ENCODE results near the gene PSMD4.

PSMD4 gene

DNA sequence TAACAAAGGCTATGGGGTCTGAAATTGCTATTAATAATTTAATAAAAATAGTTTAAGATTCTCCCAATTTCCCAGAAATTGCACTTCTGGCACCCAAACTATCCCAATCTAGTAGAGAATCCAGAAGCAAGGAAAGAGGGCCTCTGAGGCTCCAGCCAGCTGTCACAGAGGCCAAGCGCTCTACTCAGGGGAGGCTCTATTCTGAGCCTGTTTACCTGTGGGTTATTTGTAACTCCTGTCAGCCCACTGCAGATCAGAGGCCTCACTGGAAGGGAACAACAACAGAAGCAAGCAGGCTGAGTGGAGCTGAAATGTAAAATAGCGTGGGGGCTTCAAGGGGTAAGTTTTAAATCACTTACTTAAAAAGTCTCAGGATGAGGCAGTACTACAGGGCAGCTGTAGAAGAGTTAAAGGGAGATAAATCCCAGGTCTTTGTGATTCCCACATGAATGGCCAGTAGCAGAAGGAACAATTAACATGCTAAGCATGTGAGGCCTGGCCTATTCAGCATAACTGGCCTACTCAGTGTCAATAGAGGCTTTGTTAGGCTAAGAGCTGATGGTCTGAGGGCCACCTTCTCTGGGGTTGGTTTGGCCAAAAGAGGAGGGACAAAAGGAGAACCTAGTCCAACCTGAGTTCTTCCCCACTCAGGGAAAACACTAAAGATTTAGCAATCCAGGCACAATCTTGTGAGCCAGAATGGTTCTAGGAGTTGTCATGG, 40.4 kb downstream of the PSMD4 start:
- no peak for DNase-seq (ENCODE audit: low spot score)

- DNase-seq (ENCODE audit: low spot score) = no peak
Observed at GRCh38 chr1:151309811-151310323, 55.3 kb downstream of the PSMD4 start.

GRCh38 chr1:151311011-151311410, 56.5 kb downstream of the PSMD4 start:
- DNase-seq (ENCODE audit: low spot score) = no peak

- DNase-seq (ENCODE audit: low spot score) = peak; percentile 95
Observed at GRCh38 chr1:151311589-151312331, 57.2 kb downstream of the PSMD4 start.

GRCh38 chr1:151312411-151312810, 57.9 kb downstream of the PSMD4 start:
- no peak for DNase-seq (ENCODE audit: low spot score)

GRCh38 chr1:151312826-151313225, 58.3 kb downstream of the PSMD4 start:
- no peak for DNase-seq (ENCODE audit: low spot score)

DNA sequence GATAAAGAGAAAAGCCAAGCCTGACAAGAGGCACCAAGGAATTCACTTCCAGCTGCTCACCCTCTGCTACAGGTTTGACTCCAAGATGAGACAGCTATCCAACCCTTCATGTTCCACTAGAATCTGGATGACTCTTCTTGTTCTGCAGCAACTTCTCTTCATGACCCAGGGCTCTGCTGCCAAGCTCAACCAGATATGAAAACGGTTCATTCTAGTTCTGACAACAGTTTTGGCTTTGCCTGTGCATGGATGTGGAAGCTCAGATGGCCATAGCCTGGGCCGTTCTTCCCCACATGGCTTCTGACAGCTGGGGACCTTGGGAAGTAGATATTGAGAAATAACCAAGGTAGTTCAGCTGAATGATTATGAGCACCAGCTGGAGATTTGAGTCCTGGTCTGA, 59.0 kb downstream of the PSMD4 start:
- DNase-seq (ENCODE audit: low spot score) = no peak

DNA sequence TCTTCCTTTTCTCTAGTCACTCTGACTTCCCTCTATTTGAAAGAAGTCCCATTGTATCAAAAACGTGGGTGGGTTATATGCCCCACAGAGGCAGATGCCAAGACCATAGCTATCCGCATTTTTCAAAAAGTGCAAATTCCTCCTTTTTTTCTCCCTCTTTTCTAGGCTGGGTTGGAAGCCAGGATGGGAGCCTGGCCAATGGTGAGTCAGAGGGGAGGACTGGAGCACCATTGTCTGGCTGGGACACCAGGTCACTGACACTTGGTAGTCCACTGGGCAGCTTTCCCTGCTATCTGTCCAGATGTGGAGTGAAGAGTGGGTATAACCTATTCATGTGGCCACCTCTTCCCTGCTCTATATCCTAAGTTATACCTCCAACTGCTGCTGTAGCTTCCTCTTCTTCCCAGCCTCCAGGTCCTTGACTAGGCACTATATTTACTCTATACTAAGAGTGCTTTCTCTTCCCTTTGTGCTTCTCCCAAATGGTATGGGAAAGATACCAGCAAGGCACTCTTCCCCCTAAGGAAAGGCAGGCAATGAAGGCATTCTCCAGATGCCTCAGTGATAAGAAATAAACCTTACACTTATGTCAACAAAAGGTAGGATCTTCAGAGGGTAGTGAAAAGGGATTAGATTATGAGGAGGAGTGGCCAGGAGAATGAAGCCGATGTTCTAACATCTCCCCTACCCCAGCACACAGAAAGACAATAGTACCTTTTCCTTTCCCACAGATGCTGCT, 59.8 kb downstream of the PSMD4 start:
- DNase-seq (ENCODE audit: low spot score) = no peak

- DNase-seq (ENCODE audit: low spot score) = no peak
Observed at GRCh38 chr1:151315565-151316235, 61.2 kb downstream of the PSMD4 start.

Measured in SW480 (cell line).